ENCODE results near the gene PTPRH.
A peak's percentile ranks its signal among the peaks of the same experiment; 100 is the strongest.

PTPRH gene, protein sequence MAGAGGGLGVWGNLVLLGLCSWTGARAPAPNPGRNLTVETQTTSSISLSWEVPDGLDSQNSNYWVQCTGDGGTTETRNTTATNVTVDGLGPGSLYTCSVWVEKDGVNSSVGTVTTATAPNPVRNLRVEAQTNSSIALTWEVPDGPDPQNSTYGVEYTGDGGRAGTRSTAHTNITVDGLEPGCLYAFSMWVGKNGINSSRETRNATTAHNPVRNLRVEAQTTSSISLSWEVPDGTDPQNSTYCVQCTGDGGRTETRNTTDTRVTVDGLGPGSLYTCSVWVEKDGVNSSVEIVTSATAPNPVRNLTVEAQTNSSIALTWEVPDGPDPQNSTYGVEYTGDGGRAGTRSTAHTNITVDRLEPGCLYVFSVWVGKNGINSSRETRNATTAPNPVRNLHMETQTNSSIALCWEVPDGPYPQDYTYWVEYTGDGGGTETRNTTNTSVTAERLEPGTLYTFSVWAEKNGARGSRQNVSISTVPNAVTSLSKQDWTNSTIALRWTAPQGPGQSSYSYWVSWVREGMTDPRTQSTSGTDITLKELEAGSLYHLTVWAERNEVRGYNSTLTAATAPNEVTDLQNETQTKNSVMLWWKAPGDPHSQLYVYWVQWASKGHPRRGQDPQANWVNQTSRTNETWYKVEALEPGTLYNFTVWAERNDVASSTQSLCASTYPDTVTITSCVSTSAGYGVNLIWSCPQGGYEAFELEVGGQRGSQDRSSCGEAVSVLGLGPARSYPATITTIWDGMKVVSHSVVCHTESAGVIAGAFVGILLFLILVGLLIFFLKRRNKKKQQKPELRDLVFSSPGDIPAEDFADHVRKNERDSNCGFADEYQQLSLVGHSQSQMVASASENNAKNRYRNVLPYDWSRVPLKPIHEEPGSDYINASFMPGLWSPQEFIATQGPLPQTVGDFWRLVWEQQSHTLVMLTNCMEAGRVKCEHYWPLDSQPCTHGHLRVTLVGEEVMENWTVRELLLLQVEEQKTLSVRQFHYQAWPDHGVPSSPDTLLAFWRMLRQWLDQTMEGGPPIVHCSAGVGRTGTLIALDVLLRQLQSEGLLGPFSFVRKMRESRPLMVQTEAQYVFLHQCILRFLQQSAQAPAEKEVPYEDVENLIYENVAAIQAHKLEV

DNA sequence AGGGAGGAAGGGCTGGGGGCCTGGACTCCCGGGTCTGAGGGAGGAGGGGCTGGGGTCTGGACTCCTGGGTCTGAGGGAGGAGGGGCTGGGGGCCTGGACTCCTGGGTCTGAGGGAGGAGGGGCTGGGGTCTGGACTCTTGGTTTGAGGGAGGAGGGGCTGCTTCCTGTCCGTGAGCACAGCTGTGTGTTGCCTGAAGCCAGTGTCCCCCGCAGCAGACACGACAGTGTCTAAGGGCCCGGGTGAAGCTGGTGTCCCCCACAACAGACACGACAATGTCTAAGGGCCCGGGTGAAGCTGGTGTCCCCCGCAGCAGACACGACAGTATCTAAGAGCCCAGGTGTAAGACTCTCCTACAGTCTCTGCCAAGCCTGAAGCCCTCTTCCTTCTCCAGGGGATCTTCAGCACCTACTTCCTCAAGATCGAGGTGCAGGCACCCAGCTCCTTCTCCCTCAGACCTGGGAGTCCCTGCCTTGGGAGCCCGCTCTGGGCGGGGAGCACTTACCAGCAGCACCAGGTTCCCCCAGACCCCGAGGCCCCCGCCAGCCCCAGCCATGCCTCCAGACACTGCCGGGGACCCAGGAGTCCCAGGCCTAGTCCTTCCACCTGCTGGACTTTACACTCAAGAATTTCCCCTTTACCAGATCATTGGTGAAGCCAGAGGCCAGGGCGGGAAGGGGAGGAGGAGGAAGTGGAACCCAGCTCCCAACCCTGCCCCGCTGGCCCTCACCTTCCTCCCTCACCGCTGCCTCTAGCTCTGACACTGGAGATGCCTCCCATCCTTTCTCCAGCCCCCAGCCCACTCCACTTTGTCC is at the start of gene PTPRH:
TSS of gene PTPRH (minus strand) at position 622 of the 813 bp plus-strand sequence. CDS start at position 554, 68 bp downstream.
- H3K27me3 ChIP-seq (ENCODE audit: insufficient read depth, low read length), result no peaks in the 10 kb centered on the region; the same call in 1 of the 2 replicates
- no peak within 1 kb of the TSS for H3K9ac ChIP-seq (ENCODE audit: low read depth, low read length)
- no peak within 1 kb of the TSS for H3K4me3 ChIP-seq (ENCODE audit: low read length)
- no peaks in the 10 kb centered on the region for H3K36me3 ChIP-seq (ENCODE audit: insufficient read depth, low read depth, low read length)
- no peaks in the 10 kb centered on the region for H3K4me1 ChIP-seq (ENCODE audit: insufficient read depth, low read length)
- no peak within 1 kb of the TSS for H3K27ac ChIP-seq (ENCODE audit: low read length)
- no peaks in the 10 kb centered on the region for H3K9me3 ChIP-seq (ENCODE audit: insufficient read depth, low read depth, low read length)

DNA sequence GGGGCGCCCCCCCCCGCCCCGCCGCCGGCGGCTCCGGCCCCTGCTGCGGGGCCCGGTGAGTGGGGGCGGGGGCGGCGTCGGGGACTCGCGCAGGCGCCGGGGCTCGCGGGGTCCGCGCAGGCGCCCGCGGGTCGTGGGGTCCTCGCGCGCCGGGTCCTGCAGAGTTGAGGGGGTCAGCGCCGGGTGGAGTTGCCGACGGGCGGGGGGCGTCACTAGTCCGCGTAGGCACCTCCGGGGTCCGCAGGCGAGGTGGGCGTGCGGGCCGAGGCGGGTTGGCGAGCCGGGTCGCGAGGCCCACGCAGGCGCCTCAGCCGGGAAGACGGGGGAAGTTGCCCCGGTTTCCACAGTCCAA is 49.2 kb upstream of the PTPRH start:
- no peaks in the 10 kb centered on the region for H3K27me3 ChIP-seq (ENCODE audit: insufficient read depth, low read length)
- H3K9ac ChIP-seq (ENCODE audit: low read depth, low read length), result peak overlapping the region; percentile 84
- no peaks in the 10 kb centered on the region; the same call in 1 of the 2 replicates for H3K36me3 ChIP-seq (ENCODE audit: insufficient read depth, low read depth, low read length)
- H3K9me3 ChIP-seq (ENCODE audit: insufficient read depth, low read depth, low read length), result no peaks in the 10 kb centered on the region
- no peak overlapping the region for H3K27ac ChIP-seq (ENCODE audit: low read length)
- peak overlapping the region; percentile 84 for H3K4me3 ChIP-seq (ENCODE audit: low read length)
- peaks cover 11% of the 10 kb centered on the region for H3K4me1 ChIP-seq (ENCODE audit: insufficient read depth, low read length)

DNA sequence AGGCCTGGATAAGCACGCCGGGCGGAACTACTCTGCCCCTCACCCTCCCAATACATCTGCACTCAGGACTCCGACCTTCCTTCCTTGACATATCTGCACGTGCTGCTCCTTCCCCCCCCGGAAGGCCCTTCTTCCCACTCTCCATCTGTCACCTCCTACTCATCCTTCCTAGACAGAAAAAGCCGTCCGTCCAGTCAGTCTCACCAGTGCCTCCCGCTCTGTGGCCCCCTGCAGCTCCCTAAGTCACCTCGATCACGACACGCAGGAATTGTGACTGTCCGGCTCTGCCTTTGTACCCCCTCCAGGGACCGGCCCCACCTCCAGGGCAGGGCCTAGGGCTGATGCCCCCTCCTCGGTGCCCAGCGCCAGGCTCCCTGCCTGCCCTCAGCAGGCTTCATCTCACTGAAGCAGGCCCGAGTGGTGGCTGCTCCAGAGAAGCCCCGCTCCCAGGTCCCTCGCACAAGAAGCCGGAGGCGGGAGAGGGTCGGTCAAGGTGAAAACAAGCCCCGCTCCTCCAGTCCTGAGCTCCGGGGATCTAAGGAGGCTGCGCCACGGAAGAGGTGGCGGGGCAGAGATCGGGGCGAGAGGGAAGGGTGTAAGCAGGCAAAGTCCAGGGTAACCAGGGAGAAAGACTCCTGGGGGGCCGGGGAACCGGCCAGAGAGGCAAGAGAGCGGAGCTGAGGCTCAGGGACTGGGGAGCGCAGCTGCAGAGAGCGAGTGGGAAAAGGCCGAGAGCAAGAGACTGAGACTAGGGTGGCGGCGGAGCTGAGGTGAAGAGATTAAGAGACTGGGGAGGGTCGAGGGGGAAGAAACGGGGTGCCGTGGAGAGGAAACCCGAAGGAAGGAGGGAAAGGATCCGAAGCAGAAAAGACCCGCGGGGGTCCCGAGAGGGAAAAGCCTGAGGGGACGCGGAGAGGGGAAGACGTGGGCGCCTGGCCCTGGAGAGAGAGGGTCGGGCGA is 48.4 kb upstream of the PTPRH start:
- no peaks in the 10 kb centered on the region; the same call in 1 of the 2 replicates for H3K36me3 ChIP-seq (ENCODE audit: insufficient read depth, low read depth, low read length)
- peak overlapping the region; percentile 82 for H3K9ac ChIP-seq (ENCODE audit: low read depth, low read length)
- H3K27me3 ChIP-seq (ENCODE audit: insufficient read depth, low read length), result no peaks in the 10 kb centered on the region
- H3K4me3 ChIP-seq (ENCODE audit: low read length), result peak overlapping the region; percentile 84
- no peak overlapping the region for H3K27ac ChIP-seq (ENCODE audit: low read length)
- H3K4me1 ChIP-seq (ENCODE audit: insufficient read depth, low read length), result peaks cover 11% of the 10 kb centered on the region
- H3K9me3 ChIP-seq (ENCODE audit: insufficient read depth, low read depth, low read length), result no peaks in the 10 kb centered on the region

- no peaks in the 10 kb centered on the region; the same call in 1 of the 2 replicates for H3K36me3 ChIP-seq (ENCODE audit: insufficient read depth, low read depth, low read length)
- H3K27me3 ChIP-seq (ENCODE audit: insufficient read depth, low read length), result no peaks in the 10 kb centered on the region
- H3K27ac ChIP-seq (ENCODE audit: low read length), result no peak overlapping the region
- H3K4me3 ChIP-seq (ENCODE audit: low read length), result peak overlapping the region; percentile 84
- peak overlapping the region; percentile 15; the same call in 1 of the 2 replicates for H3K9ac ChIP-seq (ENCODE audit: low read depth, low read length)
- H3K4me1 ChIP-seq (ENCODE audit: insufficient read depth, low read length), result peaks cover 11% of the 10 kb centered on the region
- H3K9me3 ChIP-seq (ENCODE audit: insufficient read depth, low read depth, low read length), result no peaks in the 10 kb centered on the region
These were observed 47.5 kb upstream of the PTPRH start for GRCh38 chr19:55256562-55257460.

DNA sequence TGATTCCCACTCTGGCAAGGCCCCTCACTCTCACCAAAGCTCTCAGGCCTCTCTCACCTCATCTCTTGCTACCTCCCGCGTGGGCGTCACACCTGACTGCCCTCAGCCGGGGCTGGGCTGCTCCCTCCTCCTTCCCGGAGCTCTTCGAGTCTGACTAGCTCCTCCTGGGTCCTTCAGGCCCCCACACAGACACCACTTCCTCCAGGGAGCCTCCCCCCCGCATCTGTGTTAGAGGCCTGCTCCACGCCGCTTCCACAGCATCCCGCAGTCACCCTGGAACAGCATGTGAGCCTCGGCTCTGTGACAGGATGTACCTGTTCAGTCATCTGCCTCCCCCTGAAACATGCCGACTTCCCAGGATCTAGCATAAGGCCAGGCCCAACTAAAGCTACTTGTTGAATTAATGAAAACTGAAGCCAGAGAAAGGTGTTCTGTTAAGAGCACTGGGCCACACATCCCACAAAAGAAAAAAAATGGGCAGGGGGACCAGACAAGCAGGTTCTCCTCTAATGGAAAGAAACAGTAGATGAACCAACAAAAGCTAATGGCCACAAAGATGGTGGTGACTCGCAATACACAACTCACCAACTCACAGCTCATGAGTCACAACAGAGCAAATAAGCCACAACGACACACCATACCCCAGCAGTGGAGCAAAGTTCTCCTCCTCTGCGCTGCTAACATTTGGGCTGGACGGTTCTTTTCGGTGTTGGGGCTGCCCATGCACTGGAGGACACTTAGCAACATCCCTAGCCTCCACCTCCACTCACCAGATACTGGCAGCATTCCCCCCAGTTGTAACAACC is 46.5 kb upstream of the PTPRH start:
- Histone ChIP-seq H3K4me1 (ENCODE audit: insufficient read depth, low read length) (peaks cover 11% of the 10 kb centered on the region), H3K9ac (ENCODE audit: low read depth, low read length) (peak overlapping the region; percentile 37; the same call in 1 of the 2 replicates), H3K36me3 (ENCODE audit: insufficient read depth, low read depth, low read length) (no peaks in the 10 kb centered on the region; the same call in 1 of the 2 replicates), H3K4me3 (ENCODE audit: low read length) (0 out of 2 replicates have a peak overlapping the region, but pooled peaks have one; percentile 84), H3K9me3 (ENCODE audit: insufficient read depth, low read depth, low read length) (no peaks in the 10 kb centered on the region), H3K27me3 (ENCODE audit: insufficient read depth, low read length) (no peaks in the 10 kb centered on the region), H3K27ac (ENCODE audit: low read length) (no peak overlapping the region)

- no peak overlapping the region for H3K27ac ChIP-seq (ENCODE audit: low read length)
- no peaks in the 10 kb centered on the region; the same call in 1 of the 2 replicates for H3K36me3 ChIP-seq (ENCODE audit: insufficient read depth, low read depth, low read length)
- no peaks in the 10 kb centered on the region for H3K9me3 ChIP-seq (ENCODE audit: insufficient read depth, low read depth, low read length)
- H3K9ac ChIP-seq (ENCODE audit: low read depth, low read length), result no peak overlapping the region; the same call in 1 of the 2 replicates
- H3K4me3 ChIP-seq (ENCODE audit: low read length), result no peak overlapping the region
- H3K27me3 ChIP-seq (ENCODE audit: insufficient read depth, low read length), result no peaks in the 10 kb centered on the region
- peaks cover 8% of the 10 kb centered on the region for H3K4me1 ChIP-seq (ENCODE audit: insufficient read depth, low read length)
These were observed 45.3 kb upstream of the PTPRH start for GRCh38 chr19:55254625-55254977.

DNA sequence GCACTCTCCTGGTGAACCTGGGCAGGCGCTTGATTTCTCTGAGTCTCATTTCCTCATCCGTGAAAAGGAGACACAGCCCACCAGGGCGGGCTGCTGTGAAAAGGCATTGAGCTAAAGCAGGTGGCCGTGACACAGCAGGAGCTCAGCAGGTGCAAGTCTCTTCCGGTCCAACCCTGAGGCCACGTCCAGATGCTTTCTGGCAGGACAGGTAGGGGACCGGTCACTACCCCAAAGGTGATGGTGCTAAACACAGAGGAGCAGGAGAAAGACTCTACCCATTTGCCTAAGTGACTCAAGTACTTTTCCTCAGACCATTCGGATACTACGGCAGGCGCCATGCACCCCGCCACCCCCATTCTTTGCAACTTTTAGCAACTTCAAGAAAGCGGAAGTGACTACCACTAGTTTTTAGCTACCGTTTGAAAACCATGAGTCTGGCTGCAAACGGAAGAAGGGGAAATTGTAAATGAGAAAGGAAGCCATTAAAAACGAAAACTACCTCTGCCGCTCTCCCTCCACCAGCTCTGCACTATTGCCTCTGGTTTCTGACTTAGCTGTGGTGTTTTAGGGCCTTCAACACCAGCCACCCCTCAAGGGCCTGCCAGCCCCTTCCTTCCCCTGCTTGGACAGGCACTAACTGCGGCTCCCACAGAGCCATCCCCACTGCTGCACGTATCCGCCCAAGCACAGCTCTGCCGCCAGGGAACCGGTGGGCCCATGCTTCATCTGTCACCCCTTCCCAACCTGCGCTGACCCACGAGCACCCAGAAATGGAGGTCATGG is 44.7 kb upstream of the PTPRH start:
- H3K4me1 ChIP-seq (ENCODE audit: insufficient read depth, low read length), result peaks cover 8% of the 10 kb centered on the region
- no peak overlapping the region; the same call in 1 of the 2 replicates for H3K9ac ChIP-seq (ENCODE audit: low read depth, low read length)
- no peaks in the 10 kb centered on the region; the same call in 1 of the 2 replicates for H3K36me3 ChIP-seq (ENCODE audit: insufficient read depth, low read depth, low read length)
- H3K27ac ChIP-seq (ENCODE audit: low read length), result no peak overlapping the region
- H3K27me3 ChIP-seq (ENCODE audit: insufficient read depth, low read length), result no peaks in the 10 kb centered on the region
- H3K9me3 ChIP-seq (ENCODE audit: insufficient read depth, low read depth, low read length), result no peaks in the 10 kb centered on the region
- no peak overlapping the region for H3K4me3 ChIP-seq (ENCODE audit: low read length)

- H3K27me3 ChIP-seq (ENCODE audit: insufficient read depth, low read length), result no peaks in the 10 kb centered on the region
- H3K36me3 ChIP-seq (ENCODE audit: insufficient read depth, low read depth, low read length), result no peaks in the 10 kb centered on the region; the same call in 1 of the 2 replicates
- no peak overlapping the region for H3K4me3 ChIP-seq (ENCODE audit: low read length)
- H3K4me1 ChIP-seq (ENCODE audit: insufficient read depth, low read length), result peaks cover 8% of the 10 kb centered on the region
- H3K27ac ChIP-seq (ENCODE audit: low read length), result no peak overlapping the region
- H3K9me3 ChIP-seq (ENCODE audit: insufficient read depth, low read depth, low read length), result no peaks in the 10 kb centered on the region
- peak overlapping the region; percentile 27 for H3K9ac ChIP-seq (ENCODE audit: low read depth, low read length)
These were observed 43.7 kb upstream of the PTPRH start for GRCh38 chr19:55252760-55253663.

All from iPS-20b (cell line).